Stimulated activated CD4-positive, alpha-beta T cell treated with anti-CD3 and anti-CD28 coated beads, TNF-alpha, amount 100 ng/mL, for 24 hours (primary cell): ENCODE data around the gene SLC24A4.

Source experiments
- DNase-seq, 3 experiments: peaks; one replicate each; pipeline ENCODE4 v3.0.0-alpha.2; 2020; ENCODE audit warnings: low read depth in 3 of 3

SLC24A4 gene

DNA sequence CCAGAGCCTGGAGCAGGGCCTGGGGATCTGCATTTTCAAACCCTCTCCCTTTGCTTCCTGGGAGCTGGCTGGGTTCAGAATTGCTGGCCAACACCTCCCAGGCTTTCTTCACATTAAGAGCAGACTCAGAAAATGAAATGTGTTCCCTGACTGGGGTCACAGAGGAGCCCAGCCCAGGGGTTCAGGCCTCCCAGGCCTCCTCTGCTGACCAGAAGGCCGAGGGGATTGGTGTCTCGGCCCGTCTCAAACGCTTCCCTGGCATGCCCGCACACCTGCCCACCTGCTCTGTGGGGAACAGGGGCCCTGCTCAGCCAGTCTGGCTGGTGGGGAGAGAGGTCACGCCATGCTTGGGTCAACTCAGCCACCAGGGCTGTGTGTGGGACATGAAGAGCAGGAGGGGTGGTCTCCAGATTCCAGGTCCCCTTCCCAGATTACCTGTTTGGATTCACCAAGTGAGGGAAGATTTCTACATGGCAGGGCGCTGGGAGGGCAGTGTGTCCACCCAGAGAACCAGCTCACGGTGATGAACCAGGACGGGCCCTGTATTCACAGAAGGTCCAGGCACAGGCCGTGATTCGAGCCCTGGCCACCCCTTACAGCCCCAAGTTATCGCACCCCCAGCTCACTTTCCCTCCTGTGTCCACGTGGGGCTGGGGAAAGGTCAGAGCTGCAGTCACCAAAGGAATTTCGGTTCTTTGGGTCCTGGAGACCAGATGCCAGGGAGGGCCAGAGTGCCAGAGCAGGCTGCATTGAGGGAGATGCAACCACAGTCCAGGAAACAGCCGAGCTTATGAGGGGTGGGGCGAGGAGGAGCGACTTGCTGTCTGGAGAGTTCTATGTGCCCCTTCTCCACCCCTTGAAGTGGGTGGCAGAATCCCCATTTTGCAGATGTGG is 135.4 kb downstream of the SLC24A4 start:
- no peak for DNase-seq

DNA sequence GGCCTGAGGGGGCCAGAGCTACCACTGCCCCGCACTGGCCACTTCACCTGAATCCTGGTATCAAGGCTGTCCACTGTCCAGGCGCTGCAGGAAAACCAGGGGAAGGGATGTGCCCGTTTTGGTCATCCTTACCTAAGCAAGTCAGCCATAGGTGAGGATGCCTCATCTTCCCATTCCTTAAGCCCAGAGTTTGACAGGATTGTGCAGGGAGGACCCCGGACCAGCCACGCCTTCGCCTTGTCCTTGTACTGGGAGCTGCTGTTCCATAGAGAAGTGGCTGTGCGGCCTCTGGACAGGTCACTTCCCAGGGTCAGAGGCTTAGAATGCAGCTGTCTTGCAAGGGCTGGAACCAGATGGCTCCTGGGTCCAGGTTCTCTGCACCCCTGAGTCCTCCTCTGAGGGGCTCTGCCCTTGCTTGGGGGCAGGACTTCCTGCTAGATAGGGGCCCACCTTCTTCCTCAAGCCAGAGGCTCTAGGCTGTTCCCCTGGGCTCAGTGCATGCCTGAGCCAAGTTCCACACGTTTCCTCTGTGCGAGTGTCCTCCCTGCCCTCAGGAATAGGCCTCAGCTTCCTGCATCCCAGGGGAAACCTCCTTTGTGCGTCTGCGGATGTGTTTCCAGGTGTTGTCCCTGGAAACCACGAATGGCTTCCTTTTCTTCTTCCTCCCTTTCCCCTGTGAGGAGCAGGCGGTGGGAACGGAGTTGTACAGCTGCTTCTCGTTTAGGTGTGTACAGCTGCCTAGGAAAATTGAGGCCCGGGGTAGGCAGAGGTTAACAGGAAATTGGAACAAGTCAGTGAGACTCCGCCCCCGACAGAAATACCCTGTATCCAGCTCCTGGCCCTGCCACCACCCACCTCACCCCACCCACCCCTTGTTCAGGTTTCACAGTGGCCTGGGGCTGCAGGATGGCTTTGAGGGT is 136.3 kb downstream of the SLC24A4 start:
- no peak for DNase-seq

- DNase-seq = no peak
These were observed 137.0 kb downstream of the SLC24A4 start for GRCh38 chr14:92459950-92460421.

- no peak for DNase-seq
These were observed 137.6 kb downstream of the SLC24A4 start for GRCh38 chr14:92460541-92460915.

DNA sequence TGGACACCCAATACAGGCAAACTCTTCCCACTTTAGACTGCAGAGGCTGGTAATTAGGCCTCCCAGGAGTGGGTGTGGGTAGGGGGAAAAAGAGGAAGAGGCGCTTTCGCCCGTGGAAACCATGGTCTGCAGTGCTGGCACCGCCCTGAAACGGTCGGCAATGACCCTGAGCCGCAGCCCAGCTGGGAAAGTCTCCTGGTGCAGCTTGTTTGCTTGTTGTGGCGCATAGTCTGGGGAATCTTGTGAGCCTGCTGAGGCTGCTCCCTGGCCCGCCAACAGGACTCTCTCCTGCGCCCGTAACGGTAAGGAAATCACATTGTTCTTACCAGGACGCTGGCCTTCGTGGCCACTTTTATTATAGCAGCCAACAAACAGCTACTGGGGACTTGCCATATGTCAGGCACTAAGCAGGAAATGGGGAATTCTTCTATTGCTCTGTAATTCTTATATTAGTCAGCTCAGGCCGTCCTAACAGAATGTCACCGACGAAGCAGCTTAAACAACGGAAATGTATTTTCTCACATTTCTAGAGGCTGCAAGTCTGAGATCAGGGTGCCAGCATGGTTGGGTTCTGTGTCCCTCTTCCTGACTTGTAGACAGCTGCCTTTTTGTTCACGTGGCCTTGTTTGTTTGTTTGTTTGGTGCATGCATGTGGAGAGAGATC is 138.1 kb downstream of the SLC24A4 start:
- DNase-seq = no peak

DNA sequence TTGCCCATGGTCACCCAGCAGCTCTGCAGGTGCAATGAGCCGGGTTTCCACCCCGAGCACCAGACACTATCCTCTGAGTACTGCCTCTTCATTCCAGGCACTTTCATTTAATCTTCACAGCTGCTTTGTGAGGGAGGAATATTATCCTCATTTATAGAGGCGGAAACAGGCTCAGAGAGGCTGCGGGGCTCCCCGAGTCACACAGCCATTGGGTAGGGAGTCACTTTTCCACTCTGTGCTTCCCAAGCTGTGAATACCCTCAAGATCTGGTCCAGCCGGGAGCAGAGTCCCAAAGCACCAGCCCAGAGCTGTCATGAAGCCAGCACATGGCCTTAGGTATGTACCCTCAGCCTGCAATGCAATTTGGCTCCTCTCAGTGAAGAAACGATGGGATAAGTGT is 138.9 kb downstream of the SLC24A4 start:
- no peak for DNase-seq

DNA sequence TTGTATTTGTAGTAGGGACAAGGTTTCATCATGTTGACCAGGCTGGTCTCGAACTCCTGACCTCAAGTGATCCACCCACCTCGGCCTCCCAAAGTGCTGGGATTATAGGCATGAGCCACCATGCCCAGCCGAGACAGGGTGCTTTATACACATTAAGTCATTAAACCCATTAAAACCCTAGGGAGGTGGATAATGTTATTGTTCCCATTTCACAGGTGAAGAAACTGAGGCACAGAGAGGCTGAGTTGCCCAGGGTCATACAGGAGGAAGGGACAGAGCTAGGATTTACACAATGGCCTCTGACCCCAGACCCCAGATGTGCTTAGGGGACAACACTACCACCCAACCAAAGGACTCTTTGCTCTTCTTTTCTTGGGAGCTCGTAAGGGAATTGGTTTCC is 139.6 kb downstream of the SLC24A4 start:
- no peak for DNase-seq

GRCh38 chr14:92463141-92463540 is 140.2 kb downstream of the SLC24A4 start:
- no peak for DNase-seq

DNA sequence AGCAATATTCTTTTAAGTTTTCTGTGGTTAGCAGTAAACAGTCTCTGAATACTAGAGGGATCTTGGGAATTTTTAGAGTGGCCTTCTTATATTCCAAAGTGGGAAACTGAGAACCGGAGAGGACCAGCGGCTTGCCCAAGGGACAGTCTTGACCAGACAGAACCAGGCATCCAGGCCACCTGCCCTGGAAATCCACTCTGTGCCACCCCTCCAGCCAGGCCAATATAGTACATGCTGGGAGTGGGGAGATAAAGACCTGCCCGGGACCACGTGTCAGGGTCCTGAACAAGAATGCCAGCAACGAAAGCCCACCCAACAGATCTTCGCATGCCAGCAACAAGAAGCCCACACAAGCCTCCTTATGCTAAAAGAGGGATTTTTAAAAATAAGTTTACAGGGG is 141.2 kb downstream of the SLC24A4 start:
- DNase-seq = no peak

- no peak for DNase-seq
These were observed 141.8 kb downstream of the SLC24A4 start for GRCh38 chr14:92464716-92465115.

DNA sequence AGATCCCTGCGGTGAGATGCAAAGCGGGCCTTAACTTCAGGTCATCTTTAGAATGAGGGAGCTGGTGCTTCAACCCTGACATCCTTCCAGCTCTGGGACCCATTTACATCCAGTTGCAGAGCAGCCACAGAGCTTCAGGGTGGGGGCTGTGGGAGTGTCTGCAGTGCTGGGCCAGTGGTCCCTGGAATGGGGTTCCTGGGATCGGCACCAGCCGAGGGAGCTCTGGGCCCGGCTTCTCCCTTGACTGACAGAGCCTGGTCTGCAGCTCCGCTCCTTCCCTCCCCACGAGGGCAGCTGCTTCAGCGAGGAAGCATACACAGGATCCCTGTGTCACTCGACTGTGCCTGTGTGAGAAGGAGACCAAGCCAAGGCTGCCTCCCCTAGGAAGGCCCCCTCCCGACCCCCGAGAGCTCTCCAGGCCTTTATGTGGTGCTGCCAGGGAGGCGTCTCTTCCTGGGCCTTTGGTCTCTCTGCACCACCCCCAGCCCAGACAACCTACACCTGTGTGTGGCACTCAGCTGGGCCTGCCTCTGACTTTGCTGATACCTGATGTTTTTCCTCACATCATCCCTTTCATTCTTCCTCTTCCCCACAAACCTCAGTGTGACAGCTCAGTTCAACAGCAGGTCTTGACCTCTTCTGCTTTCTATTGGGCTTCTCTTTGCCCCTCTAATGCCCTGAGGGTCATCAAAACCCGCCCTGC is 142.5 kb downstream of the SLC24A4 start:
- DNase-seq = no peak

- DNase-seq = no peak
These were observed 143.1 kb downstream of the SLC24A4 start for GRCh38 chr14:92466059-92466458.

GRCh38 chr14:92469515-92469914 is 146.6 kb downstream of the SLC24A4 start:
- no peak for DNase-seq

DNA sequence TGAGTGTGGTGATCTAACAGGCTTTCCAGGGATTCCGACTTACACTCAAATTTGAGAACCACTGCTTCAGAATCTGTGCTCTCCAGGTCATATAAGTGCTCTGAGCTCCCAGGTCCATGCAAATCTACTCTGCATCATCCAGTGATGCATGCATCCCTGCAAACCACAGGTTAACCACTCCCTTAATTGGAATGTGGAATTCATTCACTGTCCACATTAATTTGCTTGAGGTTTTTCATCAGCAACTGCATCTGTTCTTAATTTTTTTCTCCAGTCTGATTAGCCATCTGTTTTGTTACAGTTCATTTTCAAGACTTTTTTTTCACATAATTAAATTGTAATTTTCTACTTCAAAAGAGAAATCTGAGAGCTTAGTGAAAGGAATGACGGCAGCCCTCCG is 147.2 kb downstream of the SLC24A4 start:
- no peak for DNase-seq

DNA sequence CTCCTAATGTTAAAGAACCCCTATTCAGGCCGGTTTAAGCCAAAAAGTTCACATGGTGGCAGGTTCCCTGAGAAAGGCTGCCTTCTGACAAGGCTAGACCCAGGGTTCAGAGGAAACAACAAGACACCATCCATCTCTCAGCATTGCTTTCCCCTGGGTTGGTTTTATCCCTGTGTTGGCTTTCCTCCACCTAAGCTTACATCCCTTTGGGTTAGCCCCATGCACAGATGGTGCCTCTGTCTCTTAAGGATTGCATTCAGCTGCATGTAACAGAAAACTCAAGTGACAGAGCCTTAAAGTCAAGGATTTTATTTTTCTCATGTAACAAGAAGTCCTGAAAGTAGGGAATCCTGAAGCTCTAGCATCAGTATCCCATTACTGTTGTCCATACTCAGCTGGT is 147.8 kb downstream of the SLC24A4 start:
- DNase-seq = no peak

- DNase-seq = no peak
These were observed 149.0 kb downstream of the SLC24A4 start for GRCh38 chr14:92471919-92472318.

- DNase-seq = no peak
These were observed 149.9 kb downstream of the SLC24A4 start for GRCh38 chr14:92472860-92473259.

DNA sequence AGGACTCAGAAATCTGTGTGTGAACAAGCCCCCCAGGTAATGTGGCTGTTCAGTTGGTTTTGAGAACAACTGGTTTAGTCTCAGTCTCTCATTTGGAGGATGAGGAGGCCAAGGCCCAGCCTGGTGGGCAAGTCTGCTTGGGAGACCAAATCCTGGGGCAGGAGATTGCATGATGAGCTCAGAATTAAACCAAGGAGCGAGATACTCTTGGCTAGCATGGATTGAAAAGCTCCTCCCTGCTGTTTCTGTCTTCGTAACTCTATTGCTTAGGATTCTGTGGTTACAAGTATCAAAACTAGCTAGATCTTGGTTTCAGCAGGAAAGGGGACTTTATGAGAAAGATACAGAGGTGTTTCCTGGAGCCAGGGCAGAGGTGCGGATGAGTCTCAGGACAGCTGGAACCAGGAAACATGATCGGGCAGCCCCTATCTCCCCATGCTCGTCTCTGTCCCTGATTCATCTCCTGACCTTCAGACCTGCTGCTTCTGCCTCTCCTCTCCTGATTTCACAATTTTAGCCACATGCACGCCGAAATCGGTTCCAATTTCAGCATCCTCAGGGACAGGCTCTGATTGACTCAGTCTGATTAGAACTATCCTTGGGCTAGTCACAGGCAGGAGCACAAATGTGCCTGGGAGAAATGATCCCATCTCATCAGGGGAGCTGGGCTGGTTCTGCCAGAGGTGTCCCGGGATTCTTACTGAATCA is 150.4 kb downstream of the SLC24A4 start:
- no peak for DNase-seq

DNA sequence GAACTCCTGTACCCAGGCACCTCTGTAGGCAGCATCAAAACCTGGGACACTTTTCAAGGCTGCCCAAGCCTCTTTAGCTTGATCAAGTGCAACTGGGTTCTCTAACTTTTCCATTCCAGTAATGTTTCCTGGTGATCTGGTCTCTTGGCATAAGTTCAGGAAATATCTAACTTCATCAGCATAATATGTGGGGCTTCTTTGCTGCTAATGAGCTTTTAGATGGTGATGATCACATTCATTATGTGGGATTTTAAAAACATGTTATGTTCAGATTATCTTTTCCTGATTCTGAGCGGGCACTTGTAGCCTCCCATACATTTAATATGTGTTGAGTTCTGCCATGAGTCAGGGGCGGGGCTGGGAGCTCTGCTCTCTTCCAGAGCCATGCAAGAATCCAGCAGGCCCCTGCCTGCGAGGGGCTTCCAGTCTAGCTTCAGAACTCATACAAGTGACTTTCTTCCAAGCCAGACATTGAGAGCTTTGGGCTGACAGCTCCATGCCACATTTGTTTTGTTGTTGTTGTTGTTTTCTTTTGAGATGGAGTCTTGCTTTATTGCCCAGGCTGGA is 151.1 kb downstream of the SLC24A4 start:
- no peak for DNase-seq

DNA sequence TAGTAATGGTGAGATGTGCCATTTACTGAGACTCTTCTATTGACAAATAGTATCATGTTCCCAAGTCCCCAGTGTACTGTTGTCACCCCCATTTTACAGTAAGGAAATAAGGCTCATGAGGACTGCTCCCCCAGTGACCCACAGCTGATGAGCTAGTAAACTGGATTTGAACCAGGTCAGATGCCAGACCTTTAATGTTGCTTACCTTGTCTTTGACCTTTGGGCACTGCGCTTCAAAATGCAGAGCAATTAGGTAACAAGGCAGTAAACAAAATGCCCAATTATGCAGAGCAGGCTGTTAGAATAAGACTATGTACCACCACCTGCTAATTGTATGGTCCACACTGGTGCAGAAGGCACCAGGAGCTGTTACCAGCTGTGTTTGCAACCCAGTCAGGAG is 152.1 kb downstream of the SLC24A4 start:
- no peak for DNase-seq
